Upper lobe of right lung (tissue), 1 donor: ENCODE data around the gene GINS2. TPM values are rescaled to one million over a fixed set of nuclear protein-coding genes. Genes with fewer than 3 reads are reported as not detected.

ENCODE experiments used
- ATAC-seq: fragments of 200-7000 bp; cut with Tn5 transposase; one replicate; pipeline ENCODE4 v1.9.1; 2020; ENCODE audit warnings: mild to moderate bottlenecking, moderate library complexity
- DNase-seq: peaks from one replicate; pipeline ENCODE4 v3.0.0-alpha.2; 2020
- H3K27ac ChIP-seq: fragments of 200-600 bp; one replicate; pipeline ENCODE4 v1.8.0; 2022
- H3K27me3 ChIP-seq: fragments of 200-600 bp; one replicate; pipeline ENCODE4 v1.8.0; 2022; ENCODE audit warnings: mild to moderate bottlenecking
- H3K36me3 ChIP-seq: fragments of 200-600 bp; one replicate; pipeline ENCODE4 v1.8.0; 2022
- H3K4me1 ChIP-seq: fragments of 200-600 bp; one replicate; pipeline ENCODE4 v1.8.0; 2022
- H3K4me3 ChIP-seq: fragments of 200-600 bp; one replicate; pipeline ENCODE4 v1.8.0; 2022; ENCODE audit warnings: mild to moderate bottlenecking
- H3K9me3 ChIP-seq: fragments of 200-600 bp; one replicate; pipeline ENCODE4 v1.8.0; 2022
- CTCF ChIP-seq: fragments of 200-600 bp; IDR thresholded peaks from one replicate; pipeline ENCODE4 v1.8.0; 2022; ENCODE audit warnings: antibody characterized with exemption
- intact Hi-C: fragments of 100-400 bp; cut with DNase I; formaldehyde crosslinking; loops from one replicate; pipeline ENCODE4 v1.11.0; 2022
- total RNA-seq: library from RNA; stranded (reverse); fragmentation: NEBNext Ultra II Directional; extraction: Animal tissue kit (Norgen Biotek cat#: 25700); gene quantifications from one replicate; pipeline ENCODE4 v1.2.1, GENCODE V29; 2021
- donor health status: DM: no; HTN: yes; CAD: no; lungs with severe emphysema.

GINS2 gene
- total RNA-seq, 1 donor from 2014 or later = 0.46 TPM

- Histone ChIP-seq H3K4me3 (no peak overlapping the region), H3K4me1 (peaks cover 6% of the 10 kb centered on the region), H3K9me3 (no peaks in the 10 kb centered on the region), H3K27me3 (no peaks in the 10 kb centered on the region), H3K27ac (no peak overlapping the region), H3K36me3 (peaks cover 67% of the 10 kb centered on the region)
- TF ChIP-seq CTCF = no peak
- no peak for ATAC-seq
- intact Hi-C loops = no loop called here
- no peak for DNase-seq
Measured at GRCh38 chr16:85654251-85655095, 34.3 kb downstream of the GINS2 start.

- no peaks in the 10 kb centered on the region for H3K9me3 ChIP-seq
- DNase-seq (no peak), ATAC-seq (no peak)
- no peak overlapping the region for H3K4me3 ChIP-seq
- TF ChIP-seq CTCF = no peak
- peaks cover 6% of the 10 kb centered on the region for H3K4me1 ChIP-seq
- no peaks in the 10 kb centered on the region for H3K27me3 ChIP-seq
- peak overlapping the region; percentile 36 for H3K27ac ChIP-seq
- intact Hi-C loops = no loop called here
- H3K36me3 ChIP-seq = peaks cover 65% of the 10 kb centered on the region
Measured at GRCh38 chr16:85653290-85653891, 35.4 kb downstream of the GINS2 start.

GRCh38 chr16:85652431-85653221 is 36.1 kb downstream of the GINS2 start:
- no peak for TF ChIP-seq CTCF
- H3K4me1 ChIP-seq = peaks cover 6% of the 10 kb centered on the region
- peaks cover 57% of the 10 kb centered on the region for H3K36me3 ChIP-seq
- peak; percentile 43 for ATAC-seq
- peak; percentile 80 for DNase-seq
- intact Hi-C loops = no loop called here
- H3K27me3 ChIP-seq = no peaks in the 10 kb centered on the region
- H3K9me3 ChIP-seq = no peaks in the 10 kb centered on the region
- H3K27ac ChIP-seq = no peak overlapping the region
- no peak overlapping the region for H3K4me3 ChIP-seq

DNA sequence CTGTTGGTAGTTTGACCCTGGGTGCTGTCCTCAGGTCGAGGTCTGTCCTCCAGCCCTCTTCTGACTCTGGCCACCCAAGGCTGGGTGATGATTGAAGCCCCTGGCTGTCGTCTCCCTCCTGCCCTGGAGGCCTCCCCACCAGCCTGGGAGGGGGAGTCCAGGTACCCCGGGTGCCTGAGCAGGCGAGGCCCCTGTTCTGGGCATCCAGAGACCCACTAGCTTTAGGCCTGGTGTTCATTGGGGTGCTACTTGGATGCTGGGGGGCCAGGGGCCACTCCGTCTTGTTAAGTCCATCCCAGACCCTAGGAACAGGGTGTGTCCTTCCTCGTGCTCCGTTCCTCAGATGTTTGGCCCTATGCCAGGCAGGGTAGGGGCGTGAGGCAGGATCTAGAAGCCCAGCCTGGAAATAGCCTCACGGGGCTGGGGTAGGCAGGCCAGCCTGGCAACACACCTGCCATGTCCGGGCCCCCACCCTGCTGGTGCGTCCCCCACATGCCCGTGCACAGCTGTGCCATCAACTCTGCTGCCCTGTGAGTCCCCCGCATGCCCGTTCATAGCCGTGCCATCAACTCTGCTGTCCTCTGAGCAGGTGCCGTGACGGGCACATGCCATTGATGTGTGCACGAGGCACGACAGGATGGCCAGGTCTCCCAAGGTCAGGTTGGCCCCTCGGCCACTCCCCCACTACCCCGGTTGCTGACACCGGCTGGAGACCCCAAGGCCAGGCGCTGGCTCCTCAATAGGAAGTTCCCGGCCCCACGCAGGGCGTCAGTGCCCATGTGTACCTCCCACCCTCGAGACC is 36.9 kb downstream of the GINS2 start:
- no peak overlapping the region for H3K4me3 ChIP-seq
- H3K4me1 ChIP-seq = peaks cover 6% of the 10 kb centered on the region
- peaks cover 49% of the 10 kb centered on the region for H3K36me3 ChIP-seq
- ATAC-seq (peak; percentile 2), DNase-seq (no peak)
- H3K9me3 ChIP-seq = no peaks in the 10 kb centered on the region
- H3K27ac ChIP-seq = no peak overlapping the region
- H3K27me3 ChIP-seq = no peaks in the 10 kb centered on the region
- no peak for TF ChIP-seq CTCF
- intact Hi-C loops = no loop called here
